CD4-positive, alpha-beta T cell treated with Interleukin-15 for 4 hours (primary cell): ENCODE results near the gene MYOF.
"Not testable (repeated sequence)": the region's sequence is repeated elsewhere in the genome, so short reads cannot be mapped to it uniquely, and the experiment has no call there.

Experiments
- DNase-seq: peaks from one replicate; pipeline ENCODE4 v3.0.0-alpha.2; 2020; ENCODE audit warnings: low spot score

MYOF gene

DNA sequence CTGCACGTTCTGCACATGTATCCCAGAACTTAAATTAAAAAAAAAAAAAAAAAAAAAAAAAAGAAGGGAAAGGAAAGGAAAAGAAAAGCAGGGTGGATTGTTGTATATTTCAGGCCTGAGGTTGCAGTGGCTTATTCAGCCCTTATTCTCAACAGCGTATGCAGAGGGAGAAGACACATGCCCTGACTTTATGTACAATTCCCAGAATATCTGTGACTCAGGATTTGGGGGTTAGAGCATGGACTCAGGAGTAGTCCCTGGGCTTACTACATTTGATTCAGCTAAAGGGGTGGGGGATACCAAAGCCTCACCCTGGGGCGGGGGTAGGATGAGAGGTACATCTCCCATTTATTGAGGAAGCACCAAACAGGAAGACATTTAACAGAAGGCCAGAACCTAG lies 137.4 kb downstream of the MYOF start:
- no peak for DNase-seq

DNA sequence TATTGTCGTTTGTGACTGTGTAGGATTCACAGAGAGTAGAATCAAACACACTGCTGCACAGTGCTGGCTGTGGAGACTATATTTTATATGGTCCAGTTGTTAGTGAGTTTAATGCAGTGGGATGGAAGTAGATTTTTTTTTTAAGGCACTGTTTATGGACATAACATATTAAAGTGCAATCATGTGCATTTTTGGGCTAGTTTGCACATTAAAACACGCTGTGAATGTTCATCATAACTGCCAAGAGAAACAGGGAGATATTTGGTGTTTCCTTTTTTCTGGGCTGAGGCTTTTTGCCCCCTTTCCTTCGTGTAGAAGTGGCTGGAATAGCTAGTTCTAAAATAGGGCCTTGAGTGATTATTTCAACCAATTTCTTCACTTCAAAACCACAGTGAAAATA lies 139.2 kb downstream of the MYOF start:
- DNase-seq = no peak

DNA sequence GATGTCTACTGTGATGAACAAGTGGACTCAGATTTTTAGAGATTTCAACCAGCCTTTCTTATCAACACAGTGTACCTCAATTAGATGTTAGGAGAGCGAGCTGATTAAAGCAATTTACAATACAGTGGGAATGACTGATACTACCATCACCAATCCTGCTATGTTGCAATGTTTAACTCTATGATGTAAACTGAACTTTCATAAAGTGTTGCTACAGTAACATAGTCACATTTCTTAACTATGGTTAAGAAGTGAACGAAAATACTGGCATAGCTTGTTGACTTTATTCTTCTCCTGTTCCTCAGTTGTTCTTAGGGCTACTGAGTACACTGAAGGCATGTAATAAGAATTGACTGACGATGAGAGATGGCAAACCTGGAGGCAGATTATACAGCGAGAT lies 139.8 kb downstream of the MYOF start:
- no peak for DNase-seq

DNA sequence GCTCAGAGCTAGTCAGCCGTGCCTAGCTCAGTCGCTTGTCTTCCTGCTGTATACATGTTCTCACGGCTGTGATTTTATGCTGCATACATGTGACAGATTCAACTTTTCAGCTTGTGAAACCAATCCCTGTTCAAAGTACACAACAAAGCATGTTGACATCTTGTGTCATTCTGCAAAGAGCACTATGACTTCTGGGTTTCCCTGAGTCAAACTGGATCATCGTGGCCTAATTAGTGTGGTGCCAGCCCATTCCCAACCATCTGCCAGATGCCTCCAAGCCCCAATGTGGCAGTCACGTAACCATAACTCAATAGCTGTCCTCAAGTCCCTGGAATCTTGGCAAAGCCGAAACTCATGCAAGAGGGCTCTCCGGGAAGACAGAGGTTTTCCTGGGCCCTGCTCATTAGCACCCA lies 144.8 kb downstream of the MYOF start:
- DNase-seq = no peak

DNA sequence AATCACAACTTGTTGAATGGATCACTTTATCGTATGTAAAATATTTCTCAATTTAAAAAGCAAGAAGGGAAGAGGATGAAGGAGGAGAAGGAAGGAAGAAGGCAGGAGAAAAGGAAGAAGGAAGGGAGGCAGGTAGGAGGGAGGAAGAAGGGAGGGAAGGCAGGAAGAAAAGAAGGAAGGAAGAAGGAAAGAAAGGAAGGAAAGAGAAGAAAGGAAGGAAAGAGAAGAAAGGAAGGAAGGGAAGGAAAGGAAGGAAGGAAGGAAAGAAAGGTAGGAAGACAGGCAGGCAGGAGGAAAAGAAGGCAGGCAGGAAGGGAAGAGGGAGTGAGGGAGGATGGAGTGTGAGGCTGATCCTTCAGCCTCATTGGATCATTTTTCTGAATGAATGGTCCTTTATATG lies 145.5 kb downstream of the MYOF start:
- no peak for DNase-seq

DNA sequence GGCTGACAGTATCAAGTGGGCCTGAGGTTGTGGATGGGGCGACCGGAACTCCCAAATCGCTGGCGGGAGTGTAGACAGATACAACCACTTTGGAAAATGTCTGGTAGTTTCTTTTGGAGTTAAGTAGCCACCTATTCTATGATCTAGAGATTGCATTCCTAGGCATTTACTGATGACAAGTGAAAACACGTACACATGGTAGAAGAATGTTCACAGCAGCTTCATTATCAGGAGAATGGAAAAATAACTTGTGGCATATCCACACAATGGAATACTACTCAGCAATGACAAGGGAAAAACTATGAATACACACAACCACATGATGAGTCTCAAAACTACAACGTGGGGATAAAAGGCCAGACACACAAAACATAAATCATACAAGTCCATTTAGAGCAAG lies 146.0 kb downstream of the MYOF start:
- no peak for DNase-seq

DNA sequence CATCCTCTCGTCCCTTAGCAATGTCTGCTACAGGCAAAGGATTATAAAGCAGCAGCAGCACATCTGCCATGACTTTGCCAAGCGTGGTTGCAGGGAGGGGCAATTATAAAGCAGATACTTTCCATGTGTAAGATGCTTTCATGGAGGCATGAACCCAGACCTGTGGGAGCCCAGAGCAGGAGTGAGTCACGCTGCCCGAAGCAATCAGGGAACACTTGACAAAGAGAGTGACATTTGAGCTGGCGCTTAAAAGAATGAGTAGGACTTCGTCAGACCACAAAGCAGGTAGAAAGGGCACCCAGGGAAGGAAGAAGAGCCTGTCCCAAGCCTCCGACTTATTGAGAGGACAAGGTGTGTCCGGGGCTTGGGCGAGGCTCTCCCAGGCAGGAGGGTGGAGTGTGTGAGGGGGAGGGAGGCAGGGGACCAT lies 147.2 kb downstream of the MYOF start:
- DNase-seq = no peak

DNA sequence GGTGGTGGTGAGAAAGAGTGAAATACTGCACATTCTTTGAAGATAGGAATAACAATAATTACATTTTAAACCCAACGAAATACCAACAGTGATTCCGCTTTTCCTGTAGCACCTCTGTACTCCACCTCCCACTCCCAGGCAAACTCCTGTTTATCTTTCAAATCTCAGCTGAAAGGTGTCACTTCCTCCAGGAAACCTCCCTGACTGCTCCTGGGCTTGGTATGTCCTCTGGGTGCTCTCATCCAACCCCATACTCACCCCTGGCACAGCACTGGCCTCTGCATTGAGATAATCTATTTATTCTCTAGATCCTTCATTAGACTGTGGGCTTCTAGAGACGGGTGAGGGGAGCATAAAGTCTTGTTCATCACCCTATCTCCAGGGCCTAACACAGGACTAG lies 148.0 kb downstream of the MYOF start:
- DNase-seq = no peak

DNA sequence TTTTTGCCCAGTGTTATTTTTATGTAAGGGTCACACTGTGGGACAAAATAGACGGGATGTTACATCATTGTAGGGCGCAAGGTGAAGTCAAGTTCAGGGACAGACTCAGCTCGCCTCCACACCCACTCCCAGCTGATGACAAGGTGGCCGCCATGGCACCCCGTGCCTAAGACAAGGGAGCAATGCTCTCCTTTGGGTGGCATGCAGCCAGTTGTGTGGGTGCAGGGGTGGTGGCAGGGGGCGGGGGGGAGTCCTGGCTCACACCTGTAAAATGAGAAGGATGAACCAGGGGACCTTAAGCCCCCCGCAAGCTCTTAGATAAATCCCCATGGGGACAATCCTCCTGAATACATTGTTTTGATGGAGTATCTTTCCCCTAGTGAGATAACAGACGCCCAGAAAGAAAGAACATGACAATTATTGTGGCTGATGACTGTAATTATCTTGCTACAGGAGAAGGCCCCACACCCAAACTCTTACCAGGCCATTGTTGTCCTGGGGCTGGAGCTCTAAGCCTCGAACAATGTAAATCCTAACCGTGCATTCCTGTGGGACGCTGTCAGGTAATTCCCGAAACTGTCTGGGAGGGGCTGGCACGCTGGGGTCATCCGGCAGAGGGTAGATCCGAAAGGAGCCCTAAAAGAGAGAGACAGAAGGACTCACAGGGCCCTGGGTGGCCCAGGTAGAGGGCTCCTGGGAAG lies 148.7 kb downstream of the MYOF start:
- DNase-seq = no peak

DNA sequence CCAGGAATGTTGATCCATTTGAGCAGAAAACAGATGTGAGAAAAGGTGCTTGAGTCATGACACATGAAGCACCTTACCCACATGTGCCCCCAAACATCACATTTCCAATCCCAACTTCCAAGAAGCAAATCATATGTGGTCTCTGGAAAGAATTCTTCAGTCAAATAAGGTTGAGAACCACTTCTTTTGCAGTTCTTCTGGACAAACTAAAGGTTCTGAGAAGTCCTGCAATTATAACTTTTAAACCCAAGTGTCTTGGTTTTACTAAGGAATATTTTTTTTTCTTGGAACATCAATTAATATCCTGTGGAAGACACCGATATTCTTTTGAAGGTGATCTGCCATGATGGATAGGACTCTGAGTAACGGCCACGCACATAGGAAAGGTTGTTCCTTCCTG lies 151.3 kb downstream of the MYOF start:
- DNase-seq = no peak

DNA sequence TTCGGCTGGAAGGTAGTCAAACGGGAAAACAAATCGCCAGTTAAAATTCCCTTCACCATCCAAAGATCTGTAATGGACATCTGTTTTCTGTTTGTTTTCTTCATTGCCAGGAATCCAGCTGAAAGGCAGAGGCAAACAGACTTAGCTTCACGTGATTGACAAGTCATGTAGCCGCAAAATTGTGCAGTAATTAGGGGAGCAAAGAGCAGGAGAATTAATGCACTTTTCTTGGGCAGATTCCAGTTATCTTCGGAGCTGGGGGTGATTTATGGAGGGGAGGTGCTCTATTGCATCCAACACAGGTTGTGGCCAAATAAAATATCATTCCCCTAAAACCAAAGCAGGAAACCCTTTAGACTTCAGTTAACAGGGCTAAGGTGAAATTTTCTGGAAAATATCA lies 162.2 kb downstream of the MYOF start:
- DNase-seq = no peak

DNA sequence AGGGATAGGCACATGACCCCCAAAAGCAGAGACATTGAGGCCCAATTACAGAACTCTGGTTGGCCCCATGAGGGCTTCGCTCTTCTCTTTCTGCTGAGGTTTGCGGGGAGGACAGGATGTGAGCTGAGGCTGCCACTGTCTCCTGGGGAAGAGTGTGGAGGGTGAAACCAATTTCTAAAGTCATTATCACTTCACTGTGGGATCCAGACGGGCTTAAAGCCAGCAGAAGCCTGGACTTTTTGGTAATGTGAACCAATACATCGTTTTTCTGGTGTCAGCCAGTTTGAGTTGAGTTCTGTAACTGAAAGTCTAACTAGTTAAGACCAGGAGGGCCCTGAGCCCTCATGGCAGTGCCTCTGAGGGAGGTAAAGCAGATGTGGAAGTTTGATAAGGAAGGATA lies 163.0 kb downstream of the MYOF start:
- DNase-seq = no peak

DNA sequence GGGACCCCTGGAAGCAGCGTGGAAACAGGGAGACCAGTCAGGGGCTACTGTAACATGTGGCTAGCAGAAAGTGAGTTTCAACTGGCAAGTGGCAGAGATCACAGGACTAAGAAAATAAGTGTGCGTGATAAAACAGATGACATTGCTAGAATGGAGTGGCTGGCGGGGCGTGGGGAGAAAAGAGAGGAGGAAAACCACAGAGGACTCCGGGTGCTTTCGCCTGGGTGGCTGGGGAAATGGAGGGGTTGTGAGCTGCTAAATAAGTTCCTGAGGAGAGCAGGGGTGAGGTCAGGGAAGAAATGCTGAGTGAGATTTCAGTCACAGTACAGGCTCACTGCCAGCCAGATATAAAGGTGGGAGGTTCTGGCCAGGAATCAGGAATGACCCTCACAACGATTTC lies 166.9 kb downstream of the MYOF start:
- no peak for DNase-seq

DNA sequence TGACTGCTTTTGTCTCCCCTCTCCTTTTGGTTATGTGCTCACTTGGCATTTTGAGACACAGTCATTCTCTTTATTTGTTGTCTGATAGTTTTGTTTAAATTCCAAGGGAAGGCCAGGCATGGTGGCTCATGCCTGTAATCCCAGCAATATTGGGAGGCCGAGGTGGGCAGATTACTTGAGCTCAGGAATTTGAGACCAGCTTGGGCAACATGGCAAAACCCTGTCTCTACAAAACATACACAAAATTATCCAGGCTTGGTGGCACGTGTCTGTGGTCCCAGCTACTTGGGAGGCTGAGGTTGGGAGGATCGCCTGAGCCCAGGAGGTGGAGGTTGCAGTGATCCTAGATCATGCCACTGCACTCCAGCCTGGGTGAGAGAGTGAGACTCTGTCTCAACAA lies 167.5 kb downstream of the MYOF start:
- not testable (repeated sequence) for DNase-seq

DNA sequence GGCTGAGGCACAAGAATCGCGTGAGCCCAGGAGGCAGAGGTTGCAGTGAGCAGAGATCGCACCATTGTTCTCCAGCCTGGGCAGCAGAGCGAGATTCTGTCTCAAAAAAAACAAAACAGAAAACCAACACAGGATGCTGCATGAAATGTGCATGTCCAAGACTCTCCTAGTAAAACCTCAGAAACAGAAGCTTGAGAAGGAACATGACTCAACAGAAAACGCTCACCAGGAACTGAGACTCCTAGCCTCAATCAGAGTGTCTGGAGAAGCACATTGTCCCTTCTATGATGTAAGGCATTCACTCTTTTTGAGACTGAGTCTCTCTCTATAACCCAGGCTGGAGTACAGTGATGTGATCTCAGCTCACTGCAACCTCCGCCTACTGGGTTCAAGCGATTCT lies 168.3 kb downstream of the MYOF start:
- no peak for DNase-seq

DNA sequence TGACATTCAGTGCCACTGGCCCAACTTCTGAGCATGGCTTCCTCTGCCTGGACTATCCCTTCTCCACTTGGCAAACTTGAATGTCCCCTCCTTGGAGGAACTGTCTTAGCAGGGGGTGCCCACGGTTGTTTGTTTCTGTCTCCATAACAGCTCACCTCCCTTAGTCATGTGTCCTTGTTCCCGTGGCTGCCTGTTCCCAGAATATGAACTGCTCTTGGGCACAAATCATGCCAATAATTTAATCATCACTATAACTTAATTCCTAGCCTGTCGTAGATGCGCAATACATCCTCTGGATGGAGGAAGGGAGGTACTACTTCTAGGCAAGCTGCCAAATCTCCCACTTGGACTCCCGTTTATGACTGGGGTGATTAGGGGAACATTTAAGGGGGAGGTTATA lies 173.1 kb downstream of the MYOF start:
- DNase-seq = no peak

DNA sequence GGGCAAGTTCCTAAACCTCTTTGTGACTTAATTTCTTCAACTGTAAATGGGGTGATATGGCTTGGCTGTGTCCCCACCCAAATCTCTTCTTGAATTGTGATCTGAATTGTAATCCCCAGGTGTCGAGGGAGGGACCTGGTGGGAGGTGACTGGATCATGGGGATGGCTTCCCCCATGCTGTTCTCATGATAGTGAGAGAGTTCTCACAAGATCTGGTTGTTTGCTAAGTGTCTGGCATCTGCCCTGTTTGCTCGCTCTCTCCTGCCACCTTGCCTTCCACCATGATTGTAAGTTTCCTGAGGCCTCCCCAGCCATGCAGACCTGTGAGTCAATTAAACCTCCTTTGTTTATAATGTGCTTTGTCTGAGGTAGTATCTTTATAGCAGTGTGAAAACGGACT lies 177.0 kb downstream of the MYOF start:
- no peak for DNase-seq

DNA sequence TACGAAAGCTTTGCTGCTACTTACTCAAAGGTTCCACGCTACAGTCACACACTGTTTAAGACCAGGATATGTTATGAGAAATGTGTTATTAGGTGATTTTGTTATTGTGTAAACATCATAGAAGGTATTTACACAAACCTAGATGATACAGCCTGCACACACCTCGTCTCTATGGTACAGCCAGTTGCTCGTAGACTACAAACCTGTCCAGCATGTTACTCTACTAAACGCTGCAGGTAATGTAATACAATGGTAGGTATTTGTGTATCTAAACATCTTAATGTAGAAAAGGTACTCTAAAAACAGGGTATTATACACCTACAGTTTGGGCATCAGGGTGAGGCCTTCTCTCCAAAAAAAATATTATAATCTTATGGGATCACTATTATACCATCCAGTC lies 181.2 kb downstream of the MYOF start:
- no peak for DNase-seq

DNA sequence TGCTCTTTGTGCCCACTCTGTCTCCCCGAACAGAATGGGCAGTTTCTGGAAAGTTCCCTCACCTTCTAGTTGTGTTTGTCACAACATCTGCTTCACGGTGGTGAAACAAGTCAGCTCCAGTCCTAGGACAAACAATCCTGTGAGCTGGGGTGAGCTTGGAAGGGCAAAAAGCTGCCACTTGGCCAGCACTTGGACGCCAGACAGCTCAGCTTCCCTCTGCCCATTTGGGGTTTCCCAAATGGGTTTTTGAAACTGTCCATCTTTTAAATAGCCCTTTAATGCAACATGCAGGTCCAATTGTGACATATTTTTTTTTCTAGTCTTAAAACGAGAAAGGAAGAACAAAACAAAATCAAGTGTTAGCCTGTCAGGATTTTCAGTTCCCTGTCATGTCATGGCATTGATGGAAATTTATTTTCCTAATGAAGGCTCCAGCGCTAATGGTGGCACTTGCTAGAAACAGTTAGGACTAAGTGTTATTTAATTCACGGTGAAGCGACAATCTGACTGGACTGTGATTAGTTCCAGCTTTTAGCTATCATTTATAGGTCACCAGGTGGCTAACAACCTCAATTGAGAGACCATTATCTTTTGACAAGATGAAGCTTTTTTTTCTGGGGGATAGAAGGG lies 181.7 kb downstream of the MYOF start:
- DNase-seq = no peak

DNA sequence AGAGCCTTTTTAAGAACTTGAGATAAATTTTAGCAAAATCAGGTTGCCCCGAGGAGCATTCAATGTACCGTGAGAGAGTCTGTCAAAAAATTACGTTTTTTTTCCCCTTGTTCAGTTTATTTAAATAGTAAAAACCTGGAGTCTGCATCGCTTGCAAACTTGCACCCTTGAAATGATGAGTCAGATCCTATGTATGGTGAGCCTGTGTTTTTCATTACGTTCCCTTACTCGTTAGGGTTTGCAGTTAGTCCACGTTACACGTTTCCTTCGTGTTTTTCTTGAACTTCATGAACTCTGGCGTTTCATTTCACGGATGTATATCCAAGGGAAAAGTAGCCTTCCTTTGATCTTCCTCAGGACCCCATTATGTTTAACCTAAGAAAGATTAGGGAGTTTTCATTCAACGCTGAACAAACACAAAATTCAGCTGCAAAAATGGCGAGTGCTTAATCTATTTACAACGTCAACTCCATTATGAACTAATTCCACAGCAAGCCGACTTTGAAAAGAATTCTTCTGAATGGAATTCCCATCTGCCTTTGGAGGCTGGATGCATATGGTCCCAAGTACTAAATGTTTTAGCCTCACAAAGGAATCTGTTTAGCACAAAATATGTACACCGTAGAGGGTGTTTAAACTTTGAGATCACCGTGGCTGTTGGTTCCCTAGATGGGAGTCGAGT lies 182.4 kb downstream of the MYOF start:
- no peak for DNase-seq

DNA sequence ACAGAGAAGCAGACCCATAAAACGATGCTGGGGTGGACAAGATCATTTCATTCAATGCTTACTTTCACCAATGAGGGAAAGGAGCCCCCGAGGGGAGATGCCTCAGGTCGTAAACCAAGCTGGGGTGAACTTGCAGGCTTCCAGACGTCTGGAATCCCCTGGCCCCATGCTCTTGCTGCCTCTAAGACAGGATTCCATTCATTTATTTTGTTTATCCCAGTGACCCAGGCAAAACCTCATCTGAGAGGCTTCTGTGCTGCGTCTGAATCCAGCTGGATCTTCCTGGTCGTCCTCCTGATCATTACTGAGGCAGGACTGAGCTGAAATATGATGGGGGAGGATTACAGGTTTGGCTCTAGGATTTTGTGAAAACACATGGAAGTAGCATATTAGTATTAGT lies 182.9 kb downstream of the MYOF start:
- no peak for DNase-seq

DNA sequence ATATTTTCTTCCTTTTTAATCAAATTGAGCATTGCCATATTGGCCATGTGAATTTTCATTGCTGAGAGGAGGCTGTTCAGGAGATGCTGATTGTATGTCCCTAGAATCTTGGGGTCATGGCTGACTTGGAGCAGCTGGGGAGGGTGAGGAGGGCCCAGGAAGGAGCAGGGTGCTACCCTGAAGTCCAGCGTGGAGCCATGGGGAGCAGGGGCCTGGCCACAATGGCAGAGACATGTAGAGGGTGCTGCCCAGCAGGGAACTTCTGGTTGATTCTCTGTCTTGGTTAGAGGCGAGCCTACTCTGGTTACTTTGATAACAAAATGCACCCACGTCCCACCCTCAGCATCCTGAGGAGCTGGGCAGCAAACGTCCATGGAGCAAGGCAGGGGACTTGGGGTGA lies 186.0 kb downstream of the MYOF start:
- DNase-seq = no peak

DNA sequence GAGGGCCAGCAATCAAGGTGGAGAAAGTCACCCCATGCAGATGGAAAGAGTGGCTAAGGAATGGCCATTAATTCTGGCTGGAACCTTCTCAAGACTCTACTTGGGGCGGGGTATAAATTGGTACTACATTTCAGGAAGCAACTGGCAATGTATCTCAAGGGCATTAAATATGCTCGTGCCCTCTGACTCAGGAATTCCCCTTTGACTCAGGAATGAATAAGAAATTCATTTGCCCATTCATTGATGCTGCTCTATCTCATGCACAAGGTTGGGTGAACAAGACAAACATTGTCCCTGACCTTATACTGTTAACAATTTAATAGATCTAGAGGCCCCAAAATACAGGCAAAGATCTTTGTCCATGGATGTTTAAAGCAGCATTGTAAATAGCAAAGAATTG lies 188.1 kb downstream of the MYOF start:
- no peak for DNase-seq
